WI38 (cell line): ENCODE data around the gene LSAMP.

Source experiments
- H3K4me3 ChIP-seq: 2 replicates; pipeline ENCODE4 v1.5.1; 2011; ENCODE audit warnings: low read depth, mild to moderate bottlenecking, control low read depth, low read length
- CTCF ChIP-seq: IDR thresholded peaks from 2 replicates; pipeline ENCODE4 v1.5.1; 2012; ENCODE audit warnings: low read depth, mild to moderate bottlenecking, control low read depth, low read length

LSAMP gene

GRCh38 chr3:116263842-116264545, 181.3 kb downstream of the LSAMP start:
- no peak for TF ChIP-seq CTCF
- no peak overlapping the region for H3K4me3 ChIP-seq

GRCh38 chr3:116260491-116260890, 184.8 kb downstream of the LSAMP start:
- no peak overlapping the region for H3K4me3 ChIP-seq
- TF ChIP-seq CTCF, result no peak

GRCh38 chr3:116259984-116260383, 185.3 kb downstream of the LSAMP start:
- no peak for TF ChIP-seq CTCF
- H3K4me3 ChIP-seq, result no peak overlapping the region

- TF ChIP-seq CTCF, result no peak
- no peak overlapping the region for H3K4me3 ChIP-seq
Measured at GRCh38 chr3:116256843-116257485, 188.3 kb downstream of the LSAMP start.

- no peak overlapping the region for H3K4me3 ChIP-seq
- no peak for TF ChIP-seq CTCF
Measured at GRCh38 chr3:116254541-116254940, 190.7 kb downstream of the LSAMP start.

GRCh38 chr3:116253511-116253910, 191.8 kb downstream of the LSAMP start:
- TF ChIP-seq CTCF, result no peak
- H3K4me3 ChIP-seq, result no peak overlapping the region

- no peak for TF ChIP-seq CTCF
- H3K4me3 ChIP-seq, result no peak overlapping the region
Measured at GRCh38 chr3:116247605-116248004, 197.7 kb downstream of the LSAMP start.
